Osteocyte (in vitro differentiated cells): Measurements from ENCODE around the gene RAC2. TPM values are rescaled to one million over a fixed set of nuclear protein-coding genes. Genes with fewer than 3 reads are reported as not detected.

Source experiments
- DNase-seq: peaks from one replicate; pipeline ENCODE4 v3.0.0; 2021; ENCODE audit warnings: mixed read lengths; ENCODE audit not compliant: unreplicated experiment; ENCODE audit errors: extremely low spot score
- H3K27ac Mint-ChIP-seq: one replicate; pipeline ENCODE4 v1.8.0; 2021; ENCODE audit warnings: mild to moderate bottlenecking, mixed read lengths; ENCODE audit not compliant: unreplicated experiment
- H3K27me3 Mint-ChIP-seq: one replicate; pipeline ENCODE4 v1.8.0; 2021; ENCODE audit warnings: mixed read lengths; ENCODE audit not compliant: unreplicated experiment
- H3K36me3 Mint-ChIP-seq: one replicate; pipeline ENCODE4 v1.8.0; 2021; ENCODE audit warnings: mixed read lengths; ENCODE audit not compliant: unreplicated experiment
- H3K4me1 Mint-ChIP-seq: one replicate; pipeline ENCODE4 v1.8.0; 2021; ENCODE audit warnings: mixed read lengths; ENCODE audit not compliant: unreplicated experiment
- H3K4me3 Mint-ChIP-seq: one replicate; pipeline ENCODE4 v1.8.0; 2021; ENCODE audit warnings: mild to moderate bottlenecking, moderate library complexity, mixed read lengths; ENCODE audit not compliant: unreplicated experiment
- H3K9me3 Mint-ChIP-seq: one replicate; pipeline ENCODE4 v1.8.0; 2021; ENCODE audit warnings: mixed read lengths; ENCODE audit not compliant: unreplicated experiment
- CTCF ChIP-seq: fragments of 200-600 bp; sonication (generic); IDR thresholded peaks from 2 replicates; pipeline ENCODE4 v1.5.0; 2021; ENCODE audit warnings: antibody characterized with exemption, mild to moderate bottlenecking, moderate library complexity
- long read RNA-seq: library from polyadenylated mRNA; unstranded; transcript quantifications from one replicate; pipeline ENCODE4 v2.0.0, GENCODE V29; 2021
- total RNA-seq: library from RNA; stranded (reverse); gene quantifications from 2 replicates; pipeline ENCODE4 v1.2.1, GENCODE V29; 2021

The RAC2 gene
- not detected in 2 replicates for total RNA-seq
- long read RNA-seq: 0 reads

DNA sequence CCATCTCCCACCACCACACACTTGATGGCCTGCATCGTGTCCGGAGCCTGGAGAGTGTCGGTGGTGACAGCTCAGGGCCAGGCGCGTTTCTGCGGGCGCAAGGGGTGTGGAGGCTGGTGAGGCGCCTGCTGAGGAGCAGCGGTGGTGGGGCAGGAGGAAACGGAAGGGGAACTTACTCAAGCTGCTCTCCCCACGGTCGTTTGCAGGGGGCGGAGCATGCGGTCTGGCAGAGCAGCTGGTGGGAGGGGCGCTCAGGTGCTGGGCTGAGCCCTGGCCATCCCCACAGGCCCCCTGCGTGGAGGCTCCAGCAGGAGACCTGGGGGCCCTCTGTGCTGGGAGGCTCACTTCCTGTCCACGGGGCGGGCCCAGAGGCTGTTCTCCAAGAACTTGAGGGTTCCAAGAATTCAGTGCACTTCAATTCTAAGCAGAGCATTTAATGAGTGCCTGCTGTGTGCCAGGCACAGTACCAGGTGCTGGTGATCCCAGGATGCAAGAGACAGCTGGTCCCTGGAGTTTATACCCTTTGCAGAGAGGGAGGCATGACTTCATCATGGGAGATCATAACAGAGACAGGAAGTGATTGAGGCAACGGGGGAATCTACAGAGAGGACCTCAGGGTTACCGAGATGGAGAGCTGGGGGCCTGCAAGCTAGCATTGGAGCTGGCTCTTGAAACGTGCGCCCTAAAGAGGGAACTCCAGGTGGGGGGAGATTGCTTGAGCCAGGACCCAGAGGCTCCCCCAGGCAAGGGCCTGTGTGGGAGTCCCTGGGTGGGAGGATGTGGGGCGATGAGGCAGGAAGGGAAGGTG, at the start of gene RAC2:
RAC2 (minus strand) TSS at position 156 of the 808 bp plus-strand sequence; CDS start at position 35, 121 bp downstream.
- Mint-ChIP-seq H3K4me1 (peaks cover 6% of the 10 kb centered on the region), H3K27me3 (peaks cover 2% of the 10 kb centered on the region), H3K27ac (no peak within 1 kb of the TSS), H3K36me3 (no peaks in the 10 kb centered on the region), H3K9me3 (no peaks in the 10 kb centered on the region), H3K4me3 (no peak within 1 kb of the TSS)
- no peak for DNase-seq
- TF ChIP-seq CTCF: no peak

DNA sequence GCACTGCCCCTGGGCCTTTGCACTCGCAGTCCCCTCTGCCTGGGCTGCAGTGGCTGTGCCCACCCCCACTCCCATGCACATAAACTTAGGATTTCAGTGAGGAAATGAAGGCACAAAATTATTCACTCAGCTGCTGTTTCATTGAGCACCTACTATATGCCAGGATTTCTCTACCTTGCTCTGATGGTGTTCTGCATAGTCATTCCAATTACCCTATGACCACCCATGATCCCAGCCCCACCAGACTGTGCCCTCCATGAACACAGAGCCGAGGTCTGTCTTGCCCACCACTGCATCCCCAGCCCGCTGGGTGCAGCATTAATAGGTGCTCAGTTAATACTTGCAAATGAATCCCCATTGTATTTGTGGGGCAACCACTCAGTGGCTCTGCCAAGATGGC, 49.1 kb upstream of the RAC2 start:
- no peak for DNase-seq
- no peak for TF ChIP-seq CTCF
- H3K27ac Mint-ChIP-seq: no peak overlapping the region
- H3K9me3 Mint-ChIP-seq: no peaks in the 10 kb centered on the region
- no peaks in the 10 kb centered on the region for H3K4me1 Mint-ChIP-seq
- peaks cover 5% of the 10 kb centered on the region for H3K27me3 Mint-ChIP-seq
- no peak overlapping the region for H3K4me3 Mint-ChIP-seq
- no peaks in the 10 kb centered on the region for H3K36me3 Mint-ChIP-seq

- Mint-ChIP-seq H3K27me3 (peaks cover 5% of the 10 kb centered on the region), H3K36me3 (no peaks in the 10 kb centered on the region), H3K4me1 (no peaks in the 10 kb centered on the region), H3K27ac (no peak overlapping the region), H3K4me3 (no peak overlapping the region), H3K9me3 (no peaks in the 10 kb centered on the region)
- DNase-seq: no peak
- TF ChIP-seq CTCF: no peak
Observed at GRCh38 chr22:37292641-37293040, 48.6 kb upstream of the RAC2 start.

GRCh38 chr22:37291559-37292298, 47.7 kb upstream of the RAC2 start:
- H3K36me3 Mint-ChIP-seq: no peaks in the 10 kb centered on the region

More at GRCh38 chr22:37291559-37292298, 47.7 kb upstream of the RAC2 start:
- no peak for TF ChIP-seq CTCF
- Mint-ChIP-seq H3K27me3 (peaks cover 11% of the 10 kb centered on the region), H3K4me1 (no peaks in the 10 kb centered on the region), H3K9me3 (no peaks in the 10 kb centered on the region), H3K27ac (no peak overlapping the region), H3K4me3 (no peak overlapping the region)
- DNase-seq: no peak
